GM10266 (cell line): Measurements from ENCODE around the gene YTHDC2.
A peak's percentile ranks its signal among the peaks of the same experiment; 100 is the strongest.

Experiments
- DNase-seq: peaks from one replicate; pipeline ENCODE4 v3.0.0; 2012; ENCODE audit errors: extremely low spot score
- TF ChIP-seq, protein P1 (sequence below): IDR thresholded peaks from 2 replicates; pipeline ENCODE4 v1.5.1; 2012; ENCODE audit warnings: mild to moderate bottlenecking, low read depth; ENCODE audit not compliant: control insufficient read depth, insufficient read depth; ENCODE audit errors: missing control alignments

YTHDC2 gene

DNA sequence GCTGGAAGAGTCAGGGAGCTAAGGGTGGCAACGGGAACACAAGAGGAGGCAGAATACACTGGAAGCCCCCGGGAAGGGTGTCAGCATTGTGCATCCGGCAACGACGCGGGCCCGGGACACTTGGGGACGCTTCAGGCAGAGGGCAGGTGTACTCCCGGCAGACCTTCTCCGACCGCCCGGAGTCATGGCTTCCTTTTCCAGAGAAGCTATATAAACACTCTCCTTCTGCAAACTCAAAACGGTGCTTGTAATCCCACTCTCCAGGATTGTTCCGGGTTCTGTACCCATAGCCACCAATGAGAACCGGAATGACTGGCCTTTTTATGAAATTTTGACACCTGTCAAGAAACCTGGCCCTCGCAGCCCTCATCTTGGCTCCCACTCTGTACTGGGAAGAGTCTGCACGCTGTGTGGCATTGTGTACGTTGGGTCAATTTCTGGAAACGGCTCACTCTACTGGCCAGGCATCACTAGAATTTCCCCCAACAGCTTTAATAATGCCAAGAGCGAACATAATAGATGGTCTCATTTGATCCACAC is 24.8 kb upstream of the YTHDC2 start:
- TF ChIP-seq, protein P1, sequence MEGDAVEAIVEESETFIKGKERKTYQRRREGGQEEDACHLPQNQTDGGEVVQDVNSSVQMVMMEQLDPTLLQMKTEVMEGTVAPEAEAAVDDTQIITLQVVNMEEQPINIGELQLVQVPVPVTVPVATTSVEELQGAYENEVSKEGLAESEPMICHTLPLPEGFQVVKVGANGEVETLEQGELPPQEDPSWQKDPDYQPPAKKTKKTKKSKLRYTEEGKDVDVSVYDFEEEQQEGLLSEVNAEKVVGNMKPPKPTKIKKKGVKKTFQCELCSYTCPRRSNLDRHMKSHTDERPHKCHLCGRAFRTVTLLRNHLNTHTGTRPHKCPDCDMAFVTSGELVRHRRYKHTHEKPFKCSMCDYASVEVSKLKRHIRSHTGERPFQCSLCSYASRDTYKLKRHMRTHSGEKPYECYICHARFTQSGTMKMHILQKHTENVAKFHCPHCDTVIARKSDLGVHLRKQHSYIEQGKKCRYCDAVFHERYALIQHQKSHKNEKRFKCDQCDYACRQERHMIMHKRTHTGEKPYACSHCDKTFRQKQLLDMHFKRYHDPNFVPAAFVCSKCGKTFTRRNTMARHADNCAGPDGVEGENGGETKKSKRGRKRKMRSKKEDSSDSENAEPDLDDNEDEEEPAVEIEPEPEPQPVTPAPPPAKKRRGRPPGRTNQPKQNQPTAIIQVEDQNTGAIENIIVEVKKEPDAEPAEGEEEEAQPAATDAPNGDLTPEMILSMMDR: no peak
- DNase-seq: no peak

DNA sequence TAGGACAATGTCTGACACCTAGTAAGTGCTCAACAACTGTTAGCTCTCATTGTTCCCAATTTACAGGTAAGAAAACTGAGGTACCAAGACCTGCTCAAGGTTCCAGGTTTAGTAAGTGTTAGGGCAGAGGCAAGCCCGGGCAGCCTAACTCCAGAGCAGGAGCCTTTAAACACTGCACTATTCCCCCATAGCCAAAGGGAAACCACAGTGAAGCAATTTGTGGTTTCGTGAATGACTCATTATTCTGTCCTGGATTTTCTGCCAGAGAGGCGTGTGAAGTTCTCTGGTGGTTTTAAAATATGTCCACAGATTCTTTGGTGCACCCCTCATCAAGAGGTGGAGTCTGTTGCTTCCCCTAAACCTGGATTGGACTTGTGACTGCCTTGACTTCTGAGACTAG is 24.2 kb upstream of the YTHDC2 start:
- TF ChIP-seq, protein P1: no peak
- peak; percentile 27 for DNase-seq

DNA sequence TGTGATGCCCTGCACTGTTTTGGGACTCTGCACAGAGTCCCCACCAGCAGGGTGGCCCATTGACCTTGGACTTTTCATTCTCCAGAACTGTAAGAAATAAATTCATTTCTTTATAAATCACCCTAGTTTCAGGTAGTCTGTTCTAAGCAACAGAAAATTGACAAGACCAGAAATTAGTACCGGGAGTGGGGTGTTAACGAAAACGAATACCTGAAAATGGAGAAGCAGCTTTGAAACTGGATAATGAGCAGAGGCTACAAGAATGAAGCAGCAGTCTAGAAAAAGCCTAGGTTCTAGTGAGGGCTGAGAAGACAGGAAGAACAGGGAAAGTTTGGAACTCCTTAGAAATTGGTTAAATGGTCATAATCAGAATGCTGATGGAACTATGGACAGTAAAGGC is 23.2 kb upstream of the YTHDC2 start:
- no peak for DNase-seq
- TF ChIP-seq, protein P1: no peak

DNA sequence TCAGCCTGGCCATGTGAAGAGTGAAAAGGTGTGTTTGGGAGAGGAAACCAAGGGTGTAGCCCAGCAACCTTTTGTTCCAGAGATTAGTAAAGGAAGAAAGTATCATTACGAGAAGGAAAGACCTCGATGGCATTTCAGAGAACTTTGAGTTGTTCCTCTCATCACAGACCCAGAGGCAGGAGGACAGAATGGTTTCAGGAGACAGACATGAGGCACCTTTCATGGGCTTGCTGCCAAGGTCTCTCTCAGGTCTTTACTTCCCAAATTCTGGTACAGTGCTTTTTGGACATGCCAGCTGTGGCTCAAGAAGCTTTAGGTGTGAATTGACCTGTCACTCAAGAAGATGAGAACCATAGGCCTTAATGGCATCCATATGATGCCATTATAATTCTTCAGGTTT is 22.5 kb upstream of the YTHDC2 start:
- TF ChIP-seq, protein P1: no peak
- DNase-seq: no peak

DNA sequence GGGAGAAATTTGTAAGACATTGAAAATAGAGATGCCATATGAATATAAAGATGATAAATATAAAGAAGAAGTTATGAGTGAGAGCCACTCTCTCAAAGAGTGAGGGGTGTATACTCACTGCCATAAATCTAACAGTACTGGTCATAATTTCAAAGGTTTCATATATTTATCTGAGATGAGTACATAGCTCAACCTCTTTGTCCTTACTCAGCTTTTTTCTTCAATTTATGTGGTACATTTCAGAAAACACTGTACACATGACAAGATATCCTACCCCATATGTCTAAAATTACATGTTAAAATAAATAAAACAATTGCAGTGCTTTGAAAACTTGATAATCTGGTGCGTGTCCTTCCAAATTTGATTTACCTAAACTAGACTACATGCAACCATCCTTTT is 20.0 kb upstream of the YTHDC2 start:
- TF ChIP-seq, protein P1: no peak
- no peak for DNase-seq

DNA sequence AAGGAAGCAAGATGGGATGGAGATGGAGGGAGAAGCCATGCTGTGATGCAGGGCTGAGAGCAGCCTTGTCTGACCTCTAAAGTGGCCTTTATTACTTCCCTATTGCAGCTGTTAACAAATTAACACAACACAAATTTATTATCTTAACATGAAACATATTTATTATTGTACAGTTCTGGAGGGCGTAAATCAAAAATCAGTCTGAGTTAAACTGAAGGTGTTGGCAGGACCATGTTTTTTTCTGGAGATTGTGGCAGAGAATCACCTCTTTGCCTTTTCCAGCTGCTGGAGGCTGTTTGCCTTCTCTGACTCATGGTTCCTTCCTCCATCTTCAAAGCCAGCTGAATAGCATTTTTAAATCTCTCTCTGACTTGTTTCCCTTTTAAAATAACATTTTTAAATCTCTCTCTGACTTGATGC is 18.1 kb upstream of the YTHDC2 start:
- no peak for DNase-seq
- TF ChIP-seq, protein P1: no peak

DNA sequence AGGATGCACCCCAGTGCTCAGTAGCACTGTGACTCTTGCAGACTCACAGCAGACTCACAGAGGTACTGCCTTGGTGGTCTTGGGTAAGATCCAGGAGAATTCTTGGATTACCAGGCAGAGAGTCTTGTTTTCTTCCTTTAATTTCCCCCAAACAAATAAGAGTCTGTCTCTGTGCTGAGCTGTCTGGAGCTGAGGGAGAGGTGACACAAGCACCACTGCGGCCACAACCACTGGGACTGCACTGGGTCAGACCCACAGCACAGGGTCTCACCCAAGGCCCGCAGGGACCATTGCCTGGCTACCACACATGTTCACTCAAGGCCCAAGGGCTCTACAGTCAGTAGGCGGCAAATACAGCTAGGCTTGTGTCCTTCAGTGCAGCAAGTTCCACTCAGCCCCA is 11.4 kb upstream of the YTHDC2 start:
- no peak for DNase-seq
- TF ChIP-seq, protein P1: no peak
